ENCODE measurements around the gene COL21A1. TPM values are rescaled to one million over a fixed set of nuclear protein-coding genes. Genes with fewer than 3 reads are reported as not detected.

Gene COL21A1
- total and polyA plus RNA-seq, 7 donors = 0.24 to 7.1 (median 0.65) TPM

GRCh38 chr6:56169366-56169765, 78.0 kb downstream of the COL21A1 start:
- peaks cover 29% of the 10 kb centered on the region for H3K9me3 ChIP-seq
- no peaks in the 10 kb centered on the region for H3K4me1 ChIP-seq
- no peaks in the 10 kb centered on the region for H3K27me3 ChIP-seq (ENCODE audit: insufficient read depth in 3 of 3, low read length in 2 of 3)
- intact Hi-C loops (cut with DNase I) = no loop called here
- no peak overlapping the region for H3K4me3 ChIP-seq
- ATAC-seq = no peak
- H3K36me3 ChIP-seq (ENCODE audit: insufficient read depth in 1 of 2, low read depth in 1 of 2) = no peaks in the 10 kb centered on the region
- DNase-seq = no peak
- TF ChIP-seq CTCF (IDR thresholded peaks at IDR 0.05) = no peak
- H3K27ac ChIP-seq = no peak overlapping the region
- WGBS, 3 donors = 96 to 100% (median 98%) methylated on average over 1 of the region's 1 CpG

GRCh38 chr6:56168596-56168995, 78.8 kb downstream of the COL21A1 start:
- WGBS, 3 donors = 43 to 52% (median 51%) methylated on average over 1 of the region's 1 CpG
- TF ChIP-seq CTCF (IDR thresholded peaks at IDR 0.05) = no peak
- Histone ChIP-seq H3K9me3 (peaks cover 29% of the 10 kb centered on the region), H3K27me3 (ENCODE audit: insufficient read depth in 3 of 3, low read length in 2 of 3) (no peaks in the 10 kb centered on the region), H3K4me3 (no peak overlapping the region), H3K4me1 (no peaks in the 10 kb centered on the region), H3K36me3 (ENCODE audit: insufficient read depth in 1 of 2, low read depth in 1 of 2) (no peaks in the 10 kb centered on the region), H3K27ac (no peak overlapping the region)
- intact Hi-C loops (cut with DNase I) = no loop called here
- ATAC-seq (no peak), DNase-seq (no peak)

- H3K9me3 ChIP-seq = no peaks in the 10 kb centered on the region
- 36 to 71% (median 57%) methylated on average over 1 of the region's 1 CpG for WGBS, 3 donors
- no peaks in the 10 kb centered on the region for H3K27me3 ChIP-seq (ENCODE audit: insufficient read depth in 3 of 3, low read length in 2 of 3)
- no peak for TF ChIP-seq CTCF (IDR thresholded peaks at IDR 0.05)
- ATAC-seq = no peak
- H3K27ac ChIP-seq = no peak overlapping the region
- no peaks in the 10 kb centered on the region for H3K4me1 ChIP-seq
- no peak overlapping the region for H3K4me3 ChIP-seq
- no peaks in the 10 kb centered on the region for H3K36me3 ChIP-seq (ENCODE audit: insufficient read depth in 1 of 2, low read depth in 1 of 2)
- intact Hi-C loops (cut with DNase I) = no loop called here
- DNase-seq = no peak
Observed at GRCh38 chr6:56162081-56162480, 85.3 kb downstream of the COL21A1 start.

GRCh38 chr6:56160489-56160888, 86.9 kb downstream of the COL21A1 start:
- no peaks in the 10 kb centered on the region for H3K4me1 ChIP-seq
- no peak for TF ChIP-seq CTCF (IDR thresholded peaks at IDR 0.05)
- H3K27me3 ChIP-seq (ENCODE audit: insufficient read depth in 3 of 3, low read length in 2 of 3) = no peaks in the 10 kb centered on the region
- no peaks in the 10 kb centered on the region for H3K9me3 ChIP-seq
- H3K27ac ChIP-seq = no peak overlapping the region
- no peak overlapping the region for H3K4me3 ChIP-seq
- no peak for DNase-seq
- ATAC-seq = no peak
- WGBS, 3 donors = 80 to 88% (median 86%) methylated on average over 2 of the region's 2 CpGs
- H3K36me3 ChIP-seq (ENCODE audit: insufficient read depth in 1 of 2, low read depth in 1 of 2) = no peaks in the 10 kb centered on the region
- intact Hi-C loops (cut with DNase I) = no loop called here

- H3K4me3 ChIP-seq = no peak overlapping the region
- TF ChIP-seq CTCF (IDR thresholded peaks at IDR 0.05) = no peak
- H3K27ac ChIP-seq = no peak overlapping the region
- ATAC-seq = no peak
- no peaks in the 10 kb centered on the region for H3K36me3 ChIP-seq (ENCODE audit: insufficient read depth in 1 of 2, low read depth in 1 of 2)
- H3K9me3 ChIP-seq = peaks cover 6% of the 10 kb centered on the region
- H3K27me3 ChIP-seq (ENCODE audit: insufficient read depth in 3 of 3, low read length in 2 of 3) = no peaks in the 10 kb centered on the region
- no peaks in the 10 kb centered on the region for H3K4me1 ChIP-seq
- WGBS, 3 donors = 58 to 80% (median 66%) methylated on average over 2 of the region's 2 CpGs
- intact Hi-C loops (cut with DNase I) = no loop called here
- no peak for DNase-seq
Observed at GRCh38 chr6:56158571-56158970, 88.8 kb downstream of the COL21A1 start.

Measured in psoas muscle (tissue), 8 donors.